Peyer's patch (tissue), 4 donors: ENCODE results near the gene ZSCAN12. TPM values are rescaled to one million over a fixed set of nuclear protein-coding genes. Genes with fewer than 3 reads are reported as not detected.

ENCODE experiments used
- DNase-seq, 3 donors: peaks; one replicate each; pipeline ENCODE4 v3.0.0-alpha.2; 2017 to 2019
- H3K27ac ChIP-seq, 4 donors: fragments of 200-600 bp; sonication (generic); one replicate each; pipeline ENCODE4 v1.5.1; 2016 to 2019
- H3K27me3 ChIP-seq, 2 donors: fragments of 200-600 bp; sonication (generic); one replicate each; pipeline ENCODE4 v1.5.1; 2019
- H3K36me3 ChIP-seq, 3 donors: fragments of 200-600 bp; sonication (generic); one replicate each; pipeline ENCODE4 v1.5.1; 2016 to 2019
- H3K4me1 ChIP-seq, 4 donors: fragments of 200-600 bp; sonication (generic); one replicate each; pipeline ENCODE4 v1.5.1; 2016 to 2019
- H3K4me3 ChIP-seq, 4 donors: fragments of 200-600 bp; sonication (generic); 1 replicate in 3 of 4; 2 replicates in 1 of 4; pipeline ENCODE4 v1.5.1; 2016 to 2019; ENCODE audit warnings: mild to moderate bottlenecking in 1 of 4
- H3K9me3 ChIP-seq, 4 donors: fragments of 200-600 bp; sonication (generic); one replicate each; pipeline ENCODE4 v1.5.1; 2016 to 2019; ENCODE audit warnings: mild to moderate bottlenecking in 1 of 4
- CTCF ChIP-seq, 6 experiments: fragments of 450-650 bp in 4 of 6; fragments of 200-600 bp in 2 of 6; sonication (generic) in 1 of 6; IDR thresholded peaks; one replicate each; pipeline ENCODE4 v1.5.1; 2017 to 2019; ENCODE audit warnings: antibody characterized with exemption in 6 of 6, mild to moderate bottlenecking in 3 of 6, moderate library complexity in 1 of 6
- POLR2A ChIP-seq, 2 donors: fragments of 450-650 bp; IDR thresholded peaks; one replicate each; pipeline ENCODE4 v1.5.1; 2017; ENCODE audit warnings: antibody characterized with exemption in 2 of 2, mild to moderate bottlenecking in 2 of 2, moderate library complexity in 2 of 2
- total RNA-seq, 4 donors: library from RNA; depleted of rRNA; stranded (reverse); fragments of >200 nt; gene quantifications; one replicate each; pipeline ENCODE4 v1.1.0, GENCODE V29; 2016

The ZSCAN12 gene
- total RNA-seq, 4 donors from 2014 or later: 4.0 to 19.8 (median 7.5) TPM

- no peak for TF ChIP-seq CTCF (IDR thresholded peaks at IDR 0.05)
- TF ChIP-seq POLR2A (IDR thresholded peaks at IDR 0.05): no peak
- H3K27ac ChIP-seq: no peak overlapping the region
- H3K9me3 ChIP-seq: peaks cover 0 to 6% (median 0%) of the 10 kb centered on the region in 4 donors
Measured at GRCh38 chr6:28424163-28424562, 24.6 kb upstream of the ZSCAN12 start.

GRCh38 chr6:28423546-28423945 lies 24.0 kb upstream of the ZSCAN12 start:
- TF ChIP-seq POLR2A (IDR thresholded peaks at IDR 0.05) (no peak), CTCF (IDR thresholded peaks at IDR 0.05) (no peak)
- no peak for DNase-seq
- Histone ChIP-seq H3K9me3 (peaks cover 0 to 6% (median 0%) of the 10 kb centered on the region in 4 donors), H3K4me3 (no peak overlapping the region), H3K27me3 (no peaks in the 10 kb centered on the region), H3K4me1 (no peaks in the 10 kb centered on the region), H3K36me3 (no peaks in the 10 kb centered on the region), H3K27ac (no peak overlapping the region)

More at GRCh38 chr6:28424163-28424562, 24.6 kb upstream of the ZSCAN12 start:
- Histone ChIP-seq H3K4me1 (no peaks in the 10 kb centered on the region), H3K4me3 (no peak overlapping the region), H3K36me3 (no peaks in the 10 kb centered on the region), H3K27me3 (no peaks in the 10 kb centered on the region)
- no peak for DNase-seq

GRCh38 chr6:28413681-28414080 lies 14.1 kb upstream of the ZSCAN12 start:
- Histone ChIP-seq H3K9me3 (no peaks in the 10 kb centered on the region), H3K4me3 (no peak overlapping the region), H3K27ac (no peak overlapping the region), H3K27me3 (no peaks in the 10 kb centered on the region), H3K36me3 (no peaks in the 10 kb centered on the region), H3K4me1 (no peaks in the 10 kb centered on the region)
- no peak for DNase-seq
- TF ChIP-seq POLR2A (IDR thresholded peaks at IDR 0.05): no peak
- TF ChIP-seq CTCF (IDR thresholded peaks at IDR 0.05): no peak

- TF ChIP-seq POLR2A (IDR thresholded peaks at IDR 0.05) (no peak), CTCF (IDR thresholded peaks at IDR 0.05) (no peak)
- no peak for DNase-seq
- Histone ChIP-seq H3K4me1 (no peaks in the 10 kb centered on the region), H3K36me3 (no peaks in the 10 kb centered on the region), H3K27me3 (no peaks in the 10 kb centered on the region), H3K9me3 (no peaks in the 10 kb centered on the region), H3K27ac (no peak overlapping the region), H3K4me3 (no peak overlapping the region)
Measured at GRCh38 chr6:28410767-28411166, 11.2 kb upstream of the ZSCAN12 start.

GRCh38 chr6:28408076-28408802 lies 8.7 kb upstream of the ZSCAN12 start:
- no peak overlapping the region for H3K4me3 ChIP-seq
- H3K27ac ChIP-seq: no peak overlapping the region
- no peaks in the 10 kb centered on the region for H3K4me1 ChIP-seq
- no peak for DNase-seq
- no peaks in the 10 kb centered on the region for H3K36me3 ChIP-seq
- TF ChIP-seq POLR2A (IDR thresholded peaks at IDR 0.05) (no peak), CTCF (IDR thresholded peaks at IDR 0.05) (no peak)
- no peaks in the 10 kb centered on the region for H3K27me3 ChIP-seq
- H3K9me3 ChIP-seq: no peaks in the 10 kb centered on the region
